ENCODE measurements around the gene KRTAP2-1.

Gene KRTAP2-1

DNA sequence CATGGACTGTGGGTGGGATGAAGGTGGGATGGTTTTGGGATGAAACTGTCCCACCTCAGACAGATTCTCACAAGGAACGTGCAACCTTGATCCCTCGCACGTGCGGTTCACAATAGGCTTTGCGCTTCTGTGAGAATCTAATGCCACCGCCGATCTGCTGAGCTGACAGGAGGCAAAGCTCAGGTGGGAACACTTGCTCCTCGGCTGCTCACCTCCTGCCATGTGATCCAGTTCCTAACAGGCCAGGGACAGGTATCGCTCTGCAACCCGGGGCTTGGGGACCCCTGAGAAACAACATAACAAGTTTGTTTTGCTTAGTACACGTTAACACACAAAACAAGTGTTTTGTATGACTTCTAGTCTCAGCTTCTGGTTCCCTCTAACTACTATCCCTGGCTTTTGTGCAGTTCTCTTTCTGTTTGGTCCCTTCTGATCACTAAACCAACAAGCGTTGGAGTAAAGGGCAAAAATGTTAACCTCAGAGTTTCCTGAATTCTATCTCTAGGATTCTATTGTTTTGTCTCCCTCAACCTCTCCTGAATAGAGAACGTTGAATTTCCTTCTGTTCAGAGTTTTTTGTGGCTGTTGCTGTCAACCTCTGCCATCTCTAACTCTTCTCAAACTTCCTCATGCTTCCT lies 30.4 kb downstream of the KRTAP2-1 start:
- H2AFZ ChIP-seq (ENCODE audit: low read depth, low read length) = no peak overlapping the region
- no peak overlapping the region for H3K9ac ChIP-seq (ENCODE audit: low read length)

DNA sequence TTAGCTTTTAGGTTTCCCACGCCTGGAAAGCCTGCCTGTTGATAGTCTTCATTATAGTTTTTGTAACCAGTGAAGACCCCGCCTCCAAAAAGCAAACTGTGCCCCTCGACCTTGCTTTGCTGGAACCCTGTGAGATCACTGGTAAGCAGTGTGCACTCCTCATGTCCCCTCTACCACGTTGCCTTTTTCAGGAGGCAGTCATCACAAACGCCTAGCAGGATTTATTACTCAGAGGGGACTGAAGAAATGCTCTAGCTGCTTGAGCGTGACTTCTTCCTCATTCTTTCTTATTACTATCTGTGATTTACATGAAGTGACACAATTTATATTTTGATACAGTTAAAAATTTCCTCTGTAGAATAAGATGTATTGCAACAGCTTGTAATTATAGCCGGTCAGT lies 31.7 kb downstream of the KRTAP2-1 start:
- peaks cover 25% of the 10 kb centered on the region for H3K27me3 ChIP-seq (ENCODE audit: low read depth, low read length)
- H3K36me3 ChIP-seq (replicated peaks; ENCODE audit: low read depth, low read length) = no peaks in the 10 kb centered on the region
- no peak overlapping the region for H3K27ac ChIP-seq (ENCODE audit: low read length)
- H3K4me2 ChIP-seq (ENCODE audit: low read length) = no peak overlapping the region
- H3K79me2 ChIP-seq (ENCODE audit: low read length) = no peaks in the 10 kb centered on the region
- no peaks in the 10 kb centered on the region for H3K4me1 ChIP-seq (ENCODE audit: low read length)
- no peak overlapping the region for H3K4me3 ChIP-seq (ENCODE audit: low read length)
- H3K9me3 ChIP-seq (ENCODE audit: insufficient read depth, low read length) = no peaks in the 10 kb centered on the region
- no peaks in the 10 kb centered on the region for H4K20me1 ChIP-seq (ENCODE audit: insufficient read depth, low read length)
- no peak overlapping the region for H3K9ac ChIP-seq (ENCODE audit: low read length)
- no peak overlapping the region for H2AFZ ChIP-seq (ENCODE audit: low read depth, low read length)
- TF ChIP-seq EZH2phosphoT487 (IDR thresholded peaks at IDR 0.05; ENCODE audit: low read depth) = no peak
- TF ChIP-seq, protein P1, sequence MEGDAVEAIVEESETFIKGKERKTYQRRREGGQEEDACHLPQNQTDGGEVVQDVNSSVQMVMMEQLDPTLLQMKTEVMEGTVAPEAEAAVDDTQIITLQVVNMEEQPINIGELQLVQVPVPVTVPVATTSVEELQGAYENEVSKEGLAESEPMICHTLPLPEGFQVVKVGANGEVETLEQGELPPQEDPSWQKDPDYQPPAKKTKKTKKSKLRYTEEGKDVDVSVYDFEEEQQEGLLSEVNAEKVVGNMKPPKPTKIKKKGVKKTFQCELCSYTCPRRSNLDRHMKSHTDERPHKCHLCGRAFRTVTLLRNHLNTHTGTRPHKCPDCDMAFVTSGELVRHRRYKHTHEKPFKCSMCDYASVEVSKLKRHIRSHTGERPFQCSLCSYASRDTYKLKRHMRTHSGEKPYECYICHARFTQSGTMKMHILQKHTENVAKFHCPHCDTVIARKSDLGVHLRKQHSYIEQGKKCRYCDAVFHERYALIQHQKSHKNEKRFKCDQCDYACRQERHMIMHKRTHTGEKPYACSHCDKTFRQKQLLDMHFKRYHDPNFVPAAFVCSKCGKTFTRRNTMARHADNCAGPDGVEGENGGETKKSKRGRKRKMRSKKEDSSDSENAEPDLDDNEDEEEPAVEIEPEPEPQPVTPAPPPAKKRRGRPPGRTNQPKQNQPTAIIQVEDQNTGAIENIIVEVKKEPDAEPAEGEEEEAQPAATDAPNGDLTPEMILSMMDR (IDR thresholded peaks at IDR 0.05; ENCODE audit: low read depth, low read length) = no peak

More for the DNA sequence above, 30.4 kb downstream of the KRTAP2-1 start:
- H3K27me3 ChIP-seq (ENCODE audit: low read depth, low read length) = peaks cover 19% of the 10 kb centered on the region
- H3K9me3 ChIP-seq (ENCODE audit: insufficient read depth, low read length) = no peaks in the 10 kb centered on the region
- H3K27ac ChIP-seq (ENCODE audit: low read length) = no peak overlapping the region
- no peak overlapping the region for H3K4me2 ChIP-seq (ENCODE audit: low read length)
- H4K20me1 ChIP-seq (ENCODE audit: insufficient read depth, low read length) = no peaks in the 10 kb centered on the region
- TF ChIP-seq, protein P1 (IDR thresholded peaks at IDR 0.05; ENCODE audit: low read depth, low read length) = no peak
- no peak for TF ChIP-seq EZH2phosphoT487 (IDR thresholded peaks at IDR 0.05; ENCODE audit: low read depth)
- no peak overlapping the region for H3K4me3 ChIP-seq (ENCODE audit: low read length)
- H3K36me3 ChIP-seq (replicated peaks; ENCODE audit: low read depth, low read length) = no peaks in the 10 kb centered on the region
- no peaks in the 10 kb centered on the region for H3K79me2 ChIP-seq (ENCODE audit: low read length)
- no peaks in the 10 kb centered on the region for H3K4me1 ChIP-seq (ENCODE audit: low read length)

DNA sequence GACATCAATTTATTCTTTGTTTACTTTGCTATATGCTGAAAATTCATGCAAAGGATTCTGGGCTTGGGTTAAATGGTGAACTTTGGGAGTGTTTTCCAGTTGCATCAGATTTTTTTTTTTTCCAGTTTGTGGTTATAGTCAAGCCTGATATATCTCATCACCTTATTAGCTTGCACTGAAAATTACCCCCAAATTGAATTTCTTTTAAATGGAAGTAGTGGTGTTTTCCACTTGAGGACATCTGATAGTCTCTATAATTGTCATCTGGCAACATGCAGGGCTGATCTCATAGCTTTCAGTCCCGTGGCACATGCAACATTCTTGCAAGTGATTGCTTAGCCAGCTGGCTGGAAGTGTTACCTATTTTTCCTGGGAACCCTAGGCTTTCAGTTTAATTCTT lies 33.5 kb downstream of the KRTAP2-1 start:
- TF ChIP-seq EZH2phosphoT487 (IDR thresholded peaks at IDR 0.05; ENCODE audit: low read depth) = no peak
- TF ChIP-seq, protein P1 (IDR thresholded peaks at IDR 0.05; ENCODE audit: low read depth, low read length) = no peak

DNA sequence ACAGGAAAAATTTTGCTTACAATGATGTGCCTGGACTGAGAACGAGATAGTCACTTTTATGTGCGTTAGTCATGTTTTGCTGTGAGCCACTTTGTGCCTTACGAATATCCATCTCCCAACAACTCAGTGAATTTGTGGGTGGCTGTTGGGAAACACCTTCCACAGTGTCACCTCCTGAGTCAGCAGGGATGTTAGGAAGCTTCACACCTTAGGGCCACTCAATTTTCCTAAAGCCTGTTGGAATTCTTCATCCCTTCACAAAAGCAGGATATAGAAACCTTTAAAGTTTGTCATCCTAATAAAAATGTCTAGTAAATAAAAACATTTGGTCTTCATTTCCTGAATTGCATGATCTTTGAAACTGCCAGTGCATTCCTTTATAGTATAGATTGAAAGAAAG lies 33.9 kb downstream of the KRTAP2-1 start:
- Histone ChIP-seq H3K4me2 (ENCODE audit: low read length) (no peak overlapping the region), H3K27ac (ENCODE audit: low read length) (no peak overlapping the region), H3K4me3 (ENCODE audit: low read length) (no peak overlapping the region), H3K9me3 (ENCODE audit: insufficient read depth, low read length) (no peaks in the 10 kb centered on the region), H3K79me2 (ENCODE audit: low read length) (no peaks in the 10 kb centered on the region), H3K27me3 (ENCODE audit: low read depth, low read length) (peaks cover 25% of the 10 kb centered on the region), H3K36me3 (replicated peaks; ENCODE audit: low read depth, low read length) (no peaks in the 10 kb centered on the region), H4K20me1 (ENCODE audit: insufficient read depth, low read length) (no peaks in the 10 kb centered on the region), H3K4me1 (ENCODE audit: low read length) (no peaks in the 10 kb centered on the region), H2AFZ (ENCODE audit: low read depth, low read length) (no peak overlapping the region), H3K9ac (ENCODE audit: low read length) (no peak overlapping the region)
- TF ChIP-seq, protein P1 (IDR thresholded peaks at IDR 0.05; ENCODE audit: low read depth, low read length) = no peak
- TF ChIP-seq EZH2phosphoT487 (IDR thresholded peaks at IDR 0.05; ENCODE audit: low read depth) = no peak

More for the DNA sequence above, 33.5 kb downstream of the KRTAP2-1 start:
- no peak overlapping the region for H3K4me2 ChIP-seq (ENCODE audit: low read length)
- H3K27ac ChIP-seq (ENCODE audit: low read length) = no peak overlapping the region
- no peak overlapping the region for H3K9ac ChIP-seq (ENCODE audit: low read length)
- no peaks in the 10 kb centered on the region for H3K9me3 ChIP-seq (ENCODE audit: insufficient read depth, low read length)
- no peaks in the 10 kb centered on the region for H3K79me2 ChIP-seq (ENCODE audit: low read length)
- peaks cover 25% of the 10 kb centered on the region for H3K27me3 ChIP-seq (ENCODE audit: low read depth, low read length)
- no peak overlapping the region for H2AFZ ChIP-seq (ENCODE audit: low read depth, low read length)
- no peaks in the 10 kb centered on the region for H3K36me3 ChIP-seq (replicated peaks; ENCODE audit: low read depth, low read length)
- H4K20me1 ChIP-seq (ENCODE audit: insufficient read depth, low read length) = no peaks in the 10 kb centered on the region
- no peaks in the 10 kb centered on the region for H3K4me1 ChIP-seq (ENCODE audit: low read length)
- no peak overlapping the region for H3K4me3 ChIP-seq (ENCODE audit: low read length)

All from OCI-LY3 (cell line).